Measurements from ENCODE around the gene VTI1A.

GRCh38 chr10:112654794-112655193 lies 207.8 kb downstream of the VTI1A start:
- TF ChIP-seq, protein P1, sequence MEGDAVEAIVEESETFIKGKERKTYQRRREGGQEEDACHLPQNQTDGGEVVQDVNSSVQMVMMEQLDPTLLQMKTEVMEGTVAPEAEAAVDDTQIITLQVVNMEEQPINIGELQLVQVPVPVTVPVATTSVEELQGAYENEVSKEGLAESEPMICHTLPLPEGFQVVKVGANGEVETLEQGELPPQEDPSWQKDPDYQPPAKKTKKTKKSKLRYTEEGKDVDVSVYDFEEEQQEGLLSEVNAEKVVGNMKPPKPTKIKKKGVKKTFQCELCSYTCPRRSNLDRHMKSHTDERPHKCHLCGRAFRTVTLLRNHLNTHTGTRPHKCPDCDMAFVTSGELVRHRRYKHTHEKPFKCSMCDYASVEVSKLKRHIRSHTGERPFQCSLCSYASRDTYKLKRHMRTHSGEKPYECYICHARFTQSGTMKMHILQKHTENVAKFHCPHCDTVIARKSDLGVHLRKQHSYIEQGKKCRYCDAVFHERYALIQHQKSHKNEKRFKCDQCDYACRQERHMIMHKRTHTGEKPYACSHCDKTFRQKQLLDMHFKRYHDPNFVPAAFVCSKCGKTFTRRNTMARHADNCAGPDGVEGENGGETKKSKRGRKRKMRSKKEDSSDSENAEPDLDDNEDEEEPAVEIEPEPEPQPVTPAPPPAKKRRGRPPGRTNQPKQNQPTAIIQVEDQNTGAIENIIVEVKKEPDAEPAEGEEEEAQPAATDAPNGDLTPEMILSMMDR (IDR thresholded peaks at IDR 0.05; ENCODE audit: insufficient read depth, low read depth, low read length) = no peak
- no peak for TF ChIP-seq EZH2 (IDR thresholded peaks at IDR 0.05; ENCODE audit: insufficient read depth, low read length)

Measured in astrocyte (in vitro differentiated cells and primary cell).